HG03139 (cell line): Measurements from ENCODE around the gene ATXN7L1.
"Not testable (repeated sequence)": the region's sequence is repeated elsewhere in the genome, so short reads cannot be mapped to it uniquely, and the experiment has no call there.

Experiments
- ATAC-seq: cut with Tn5 transposase; IDR thresholded peaks from one replicate; pipeline ENCODE4 v1.9.1; 2021; ENCODE audit not compliant: unreplicated experiment

The ATXN7L1 gene

DNA sequence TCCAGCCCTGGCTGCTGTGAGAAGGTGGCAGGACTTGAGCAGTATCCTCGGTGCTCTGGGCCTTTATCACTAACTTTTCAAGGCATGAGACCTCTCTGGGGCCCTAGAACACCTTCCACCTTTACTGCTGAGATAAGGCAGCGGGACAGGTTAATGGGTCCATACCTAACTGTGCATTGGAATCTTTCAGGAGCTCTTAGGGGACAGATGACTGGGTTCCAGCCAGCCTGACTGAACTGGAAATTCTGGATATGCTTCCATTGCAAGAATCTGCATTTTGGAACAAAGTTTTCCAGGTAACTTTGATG lies 73.0 kb downstream of the ATXN7L1 start:
- ATAC-seq, result no peak

DNA sequence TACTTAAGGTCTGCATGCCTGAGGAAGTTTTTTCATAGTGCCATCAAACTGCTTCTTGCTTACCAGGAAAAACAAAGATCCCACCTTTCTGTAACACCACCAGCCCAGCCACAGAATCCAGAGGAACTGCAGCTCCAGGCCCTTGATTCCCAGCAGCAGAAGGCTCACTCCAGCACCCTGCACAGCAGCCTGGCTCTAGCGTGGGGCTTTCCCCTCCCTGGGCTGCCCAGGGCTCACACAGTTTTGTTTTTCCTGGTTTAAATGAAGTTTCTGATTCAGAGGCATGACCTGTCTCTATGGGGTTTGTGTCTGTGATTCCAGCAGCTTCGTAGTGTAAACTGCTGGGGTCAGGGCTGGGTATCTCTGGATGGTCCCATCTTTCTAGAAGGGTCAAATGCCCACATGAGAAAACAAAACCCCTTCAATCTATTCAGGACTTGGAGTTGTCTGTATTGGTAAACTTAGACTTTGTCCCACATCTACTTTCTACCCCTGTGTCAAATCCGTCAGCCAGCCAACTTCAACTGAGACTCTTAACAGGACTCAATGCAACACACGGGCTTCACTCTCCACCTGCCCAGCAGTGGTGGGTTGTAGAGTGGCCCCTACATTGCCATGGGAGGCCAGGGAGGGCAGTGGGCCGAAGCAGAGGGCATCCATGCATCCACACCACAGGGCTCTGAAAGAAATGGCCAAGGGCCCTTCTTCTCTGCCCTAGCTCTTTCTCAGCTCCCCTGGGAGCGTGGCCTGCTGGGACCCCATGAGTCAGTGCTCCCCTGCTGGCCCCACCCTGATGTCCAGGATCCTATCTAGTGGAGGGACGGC lies 73.6 kb downstream of the ATXN7L1 start:
- ATAC-seq, result no peak

DNA sequence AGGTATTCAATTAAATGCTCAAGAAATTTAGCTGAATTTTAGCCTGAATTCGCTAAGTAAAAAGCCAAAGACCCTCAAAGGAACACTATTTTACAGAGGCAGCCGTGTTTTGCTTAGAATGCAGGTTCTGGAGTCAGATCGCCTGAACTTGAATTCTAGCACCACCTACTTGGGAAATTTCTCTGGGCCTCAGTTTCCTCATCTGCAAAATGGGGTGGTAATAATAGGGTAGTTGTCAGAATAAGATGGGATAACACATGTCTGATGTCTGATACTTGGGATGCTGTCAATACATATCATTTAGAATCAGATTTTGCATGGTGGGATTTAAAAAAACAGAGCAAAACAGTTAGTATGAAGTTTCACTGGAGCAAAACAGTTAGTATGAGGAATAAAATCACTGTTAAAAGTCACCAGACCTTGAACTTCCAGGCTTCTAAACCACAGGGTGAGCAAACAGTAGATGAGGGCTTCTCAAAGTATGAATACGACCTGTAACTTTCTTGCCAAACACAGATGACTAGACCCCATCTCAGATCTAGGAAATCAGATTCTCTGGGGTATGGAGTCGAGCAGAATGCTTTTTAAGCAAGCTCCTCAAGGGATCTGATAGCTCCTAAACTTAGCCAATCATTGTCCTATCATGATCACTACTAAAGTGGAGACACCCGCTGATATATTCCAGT lies 75.4 kb downstream of the ATXN7L1 start:
- ATAC-seq, result no peak

DNA sequence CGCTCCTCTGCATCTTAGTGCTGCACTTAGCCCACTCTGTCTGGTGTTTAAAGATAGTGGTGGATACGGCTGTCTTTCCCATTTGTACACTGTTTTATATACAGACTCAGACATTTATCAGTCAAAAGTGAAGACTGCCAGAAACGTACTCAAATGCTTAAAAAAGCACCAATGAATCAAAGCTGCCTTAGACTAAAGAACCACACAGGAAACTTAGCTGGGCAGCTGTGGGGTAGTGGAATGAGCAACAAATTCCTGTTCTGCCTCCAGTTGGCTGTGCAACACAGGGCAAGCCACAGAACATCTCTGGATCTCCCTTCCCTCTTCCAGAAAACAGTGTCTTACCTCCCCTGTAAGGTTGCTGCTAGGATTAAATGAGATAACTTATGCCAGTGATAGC lies 76.0 kb downstream of the ATXN7L1 start:
- ATAC-seq, result no peak

DNA sequence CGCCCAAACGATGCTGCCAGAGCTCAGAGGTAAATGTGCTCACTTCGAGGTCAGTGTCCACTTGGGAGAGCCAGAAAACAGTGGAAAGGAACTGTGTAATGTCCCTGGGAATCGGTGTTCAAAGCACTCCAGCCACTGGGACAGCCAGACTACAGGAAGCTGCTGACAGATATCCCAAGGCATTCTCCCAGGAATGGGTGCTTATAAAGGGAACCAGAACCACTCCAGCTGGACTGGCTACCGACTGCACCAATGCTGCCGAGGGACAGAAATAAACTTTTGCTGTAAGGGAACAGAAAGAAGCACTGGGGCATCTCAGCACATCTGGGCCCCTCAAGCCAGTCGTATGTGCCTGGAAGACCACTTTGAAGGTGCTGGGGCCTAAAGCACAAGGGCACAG lies 76.7 kb downstream of the ATXN7L1 start:
- ATAC-seq, result no peak

DNA sequence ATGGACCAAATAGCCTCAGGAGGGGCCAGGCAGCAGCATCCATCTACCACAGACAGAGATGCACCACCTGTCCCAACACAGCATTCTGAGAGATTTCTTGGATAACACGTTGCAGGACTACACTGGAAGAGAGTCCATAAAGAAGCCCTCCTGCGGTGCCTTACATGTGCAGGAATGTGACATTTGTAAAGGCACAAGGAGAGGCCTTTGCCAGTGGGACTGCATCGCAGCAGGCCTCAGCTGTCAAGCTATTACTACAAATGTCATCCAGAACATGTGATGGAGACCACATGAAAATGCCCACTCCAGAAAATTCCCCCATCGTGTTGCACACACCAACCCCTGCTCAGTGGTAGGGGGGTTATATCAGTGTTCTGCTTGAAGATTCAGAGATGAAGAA lies 77.4 kb downstream of the ATXN7L1 start:
- ATAC-seq, result no peak

DNA sequence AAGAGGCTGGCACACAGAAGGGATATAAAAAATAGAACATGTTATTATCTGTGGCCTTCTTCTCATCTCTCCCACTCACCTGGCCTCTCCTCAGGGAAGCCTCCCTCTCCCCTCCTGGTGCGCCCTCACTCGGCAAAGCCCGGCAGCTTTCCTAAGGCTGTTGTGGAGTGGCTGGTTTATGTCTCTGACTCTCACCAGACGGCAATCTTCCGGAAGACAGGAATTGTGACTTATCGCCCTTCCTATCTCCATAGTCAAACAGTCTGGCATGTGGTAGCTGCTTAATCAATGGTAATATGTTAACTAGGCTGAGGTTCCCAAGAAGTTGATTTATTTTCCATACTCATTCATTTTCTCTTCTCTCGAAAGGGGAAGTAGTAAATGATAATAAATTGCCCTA lies 78.7 kb downstream of the ATXN7L1 start:
- ATAC-seq, result no peak

DNA sequence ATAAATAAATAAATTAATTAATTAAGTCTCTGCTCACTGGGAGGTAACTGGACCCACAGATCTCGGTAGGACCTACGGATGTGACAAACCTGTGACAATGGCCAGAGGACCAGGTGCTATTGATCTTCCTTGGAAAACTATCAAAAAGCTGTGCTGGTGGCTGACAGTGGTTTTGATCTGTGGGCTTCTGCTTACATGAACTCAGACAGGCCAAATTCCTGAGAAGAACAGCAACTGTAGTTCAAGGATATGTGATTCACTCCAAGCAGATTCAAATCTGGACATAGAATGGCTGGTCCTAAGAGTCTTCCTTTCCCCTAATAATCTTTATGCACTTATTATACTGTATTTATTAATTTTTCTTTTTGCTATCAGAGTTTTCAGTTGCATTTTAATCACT lies 80.0 kb downstream of the ATXN7L1 start:
- ATAC-seq, result no peak

DNA sequence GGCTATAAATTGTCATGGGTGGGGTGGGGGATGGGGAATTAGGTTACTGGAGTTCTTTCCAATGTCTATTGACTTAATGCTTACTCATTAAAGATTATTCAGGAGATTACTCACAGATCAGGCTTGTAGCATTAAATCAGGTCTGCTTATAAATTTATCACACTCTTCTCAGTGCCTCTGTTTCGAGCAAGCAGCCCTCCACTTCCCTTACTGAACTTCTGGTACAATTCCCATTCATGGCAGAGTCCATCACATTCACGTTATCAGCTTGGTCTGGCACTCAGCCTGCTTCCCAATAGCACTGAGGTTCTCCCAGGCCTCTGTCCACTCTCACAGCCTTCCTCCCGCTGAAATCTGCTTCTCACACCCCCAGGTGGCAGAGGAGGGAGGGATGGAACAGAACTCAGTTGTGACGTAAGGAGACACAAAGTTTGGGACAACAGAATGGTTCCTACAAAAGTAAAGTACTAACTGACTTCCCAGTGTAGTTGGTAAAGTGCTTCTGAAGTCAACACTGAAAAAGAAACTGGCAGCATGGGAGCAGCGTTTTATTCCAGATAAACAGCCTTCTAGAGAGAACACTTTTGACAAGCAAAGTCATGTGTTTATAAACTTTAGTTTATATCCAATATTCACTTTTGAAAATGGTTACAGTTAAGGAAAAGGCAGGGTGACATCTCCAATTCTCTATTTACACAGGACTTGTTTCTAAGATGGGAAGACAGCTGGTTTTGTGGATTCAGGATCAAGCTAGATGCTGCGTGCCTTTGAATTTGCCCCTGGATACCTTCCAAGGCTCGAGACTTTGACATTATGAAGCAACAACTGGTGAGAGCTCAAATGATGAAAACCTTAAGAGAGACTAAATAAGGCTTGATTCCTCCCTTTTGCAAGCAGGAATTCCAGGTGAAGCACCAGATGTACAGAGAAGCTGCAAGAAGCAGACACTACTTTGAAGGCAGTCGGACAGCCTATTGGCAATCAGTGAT lies 81.4 kb downstream of the ATXN7L1 start:
- no peak for ATAC-seq

DNA sequence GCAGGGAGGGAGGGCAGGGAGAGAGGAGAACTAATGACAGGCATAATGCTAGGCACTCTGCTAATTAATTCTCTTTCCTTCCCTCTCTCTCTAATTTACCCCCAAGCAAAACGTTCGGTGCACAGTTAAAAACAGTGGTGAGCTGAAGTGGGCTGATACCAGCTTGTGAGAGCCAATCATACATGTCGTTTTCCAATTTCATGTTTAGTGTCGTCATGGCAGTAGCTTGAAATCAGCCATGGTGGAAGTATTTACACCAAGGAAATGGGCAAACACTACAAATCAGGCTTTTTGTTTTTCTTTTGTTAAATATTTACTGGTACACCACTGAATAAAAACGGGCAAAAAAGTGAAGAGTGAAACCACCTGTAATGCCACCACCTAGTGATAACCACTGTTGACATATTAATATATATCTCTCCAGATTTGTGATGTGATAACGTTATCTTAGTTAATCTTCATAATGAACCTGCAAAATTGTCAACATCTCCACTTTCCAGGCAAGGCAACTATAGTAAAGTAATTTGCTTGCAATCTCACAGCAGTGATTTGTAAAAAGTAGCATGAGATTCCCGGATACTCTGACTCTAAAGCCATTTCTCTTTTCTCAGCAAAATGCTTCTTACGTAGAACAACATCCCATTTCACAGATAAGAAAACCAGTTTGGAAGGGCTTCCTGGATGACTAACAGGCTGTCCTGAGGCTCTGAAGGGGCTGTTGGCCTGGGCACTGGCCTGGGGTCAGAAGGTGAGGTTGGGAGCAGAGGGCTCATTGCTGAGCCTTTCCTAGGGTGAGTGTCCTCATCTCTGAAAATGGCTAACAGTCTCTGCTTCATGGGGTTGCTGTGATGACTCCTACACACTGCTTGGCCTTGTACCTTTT lies 83.7 kb downstream of the ATXN7L1 start:
- ATAC-seq, result no peak

DNA sequence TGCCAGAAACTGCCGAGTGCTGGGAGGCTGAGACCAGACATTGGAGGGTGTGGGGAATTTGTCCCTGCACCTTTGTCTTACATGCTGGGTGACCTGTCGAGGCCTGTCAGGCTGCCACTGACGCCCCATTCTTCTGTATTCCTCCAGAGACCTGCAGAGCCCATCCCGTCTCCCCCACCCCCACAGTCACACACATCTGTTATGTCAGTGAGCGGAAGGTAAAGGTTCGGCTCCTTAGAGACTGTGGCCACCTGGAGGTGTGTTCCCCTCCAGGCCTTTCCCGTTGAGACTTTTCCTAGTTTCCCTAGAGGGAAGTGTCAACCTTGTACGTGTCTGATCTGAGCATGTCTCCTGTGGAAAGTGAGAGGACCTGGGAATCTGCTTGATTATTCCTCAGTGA lies 84.5 kb downstream of the ATXN7L1 start:
- no peak for ATAC-seq

DNA sequence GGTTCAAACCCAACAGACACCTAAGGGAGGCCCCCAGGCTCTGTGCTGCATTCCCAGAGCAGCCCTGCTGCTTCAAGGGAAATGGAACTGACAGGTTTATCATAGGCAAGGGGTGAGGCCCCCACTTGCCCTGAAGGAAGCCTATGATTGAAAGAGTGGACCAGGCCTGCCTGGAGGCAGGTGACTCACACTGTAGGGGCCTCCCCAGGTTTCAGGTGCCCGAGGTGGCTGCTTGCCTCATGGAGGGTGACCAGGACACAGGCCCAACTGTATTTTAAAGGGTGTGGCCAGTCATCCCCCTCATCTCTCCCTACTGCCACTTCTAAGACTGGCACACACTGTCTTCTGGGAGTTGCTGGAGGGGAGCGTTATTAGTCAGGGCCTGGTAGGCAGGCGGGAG lies 85.4 kb downstream of the ATXN7L1 start:
- no peak for ATAC-seq

DNA sequence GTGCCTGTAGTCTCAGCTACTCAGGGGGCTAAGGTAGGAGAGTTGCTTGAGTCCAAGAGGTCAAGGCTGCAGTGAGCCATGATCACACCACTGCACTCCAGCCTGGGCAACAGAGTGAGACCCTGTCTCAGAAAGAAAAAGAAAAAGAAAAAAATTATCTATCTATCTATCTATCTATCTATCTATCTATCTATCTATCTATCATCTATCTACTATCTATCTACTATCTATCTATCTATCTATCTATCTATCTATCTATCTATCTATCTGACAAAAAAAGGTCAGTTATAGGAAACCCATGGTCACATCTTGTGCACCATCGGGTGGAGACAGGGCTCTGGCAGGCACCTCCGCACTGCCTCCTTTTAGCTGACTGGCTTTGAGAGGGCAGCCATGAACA lies 85.9 kb downstream of the ATXN7L1 start:
- ATAC-seq, result not testable (repeated sequence)

DNA sequence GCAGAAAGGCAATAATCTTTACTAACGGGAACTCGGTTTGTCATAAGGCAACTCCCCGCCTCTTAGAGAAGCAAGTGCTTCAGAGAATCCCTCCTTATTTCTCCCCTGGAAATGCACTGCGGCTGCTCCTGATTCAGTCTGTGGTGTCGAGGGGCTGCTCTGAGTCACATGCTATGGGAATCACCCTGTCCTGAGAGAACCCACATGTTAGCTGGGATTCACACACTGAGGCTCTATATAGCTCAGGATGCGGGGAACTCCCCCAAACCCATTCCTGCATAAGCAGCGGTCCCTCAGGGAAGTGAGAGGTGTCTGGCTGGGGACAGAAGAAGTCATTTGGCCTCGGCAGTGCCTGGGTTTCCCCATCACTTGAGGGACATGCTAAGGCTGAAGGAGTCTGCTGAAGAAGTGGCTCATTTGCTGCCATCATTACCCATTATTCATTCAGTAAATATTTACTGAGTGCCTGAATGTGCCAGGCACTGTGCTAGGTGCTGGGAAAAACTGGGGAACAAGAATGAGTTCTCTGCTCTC lies 87.5 kb downstream of the ATXN7L1 start:
- ATAC-seq, result no peak

DNA sequence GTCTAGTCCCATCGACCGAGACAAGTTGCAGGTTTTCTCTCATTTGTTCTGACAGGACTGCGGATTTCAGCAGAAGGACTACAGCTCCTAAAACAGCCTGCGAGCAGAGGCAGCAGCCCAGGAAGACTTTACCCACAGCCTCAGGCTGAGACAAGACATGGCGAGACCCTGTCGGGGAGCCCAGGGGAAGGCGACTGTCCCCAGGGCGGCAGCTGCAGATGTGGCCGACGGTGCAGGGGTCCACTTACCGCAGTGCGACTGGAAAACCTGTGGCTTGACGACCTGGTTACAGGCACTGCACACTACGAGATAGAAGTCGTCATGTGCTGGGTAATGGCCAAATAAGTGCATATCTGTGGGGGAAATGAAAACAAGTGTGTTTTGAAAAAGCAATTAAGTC lies 88.0 kb downstream of the ATXN7L1 start:
- ATAC-seq, result no peak

DNA sequence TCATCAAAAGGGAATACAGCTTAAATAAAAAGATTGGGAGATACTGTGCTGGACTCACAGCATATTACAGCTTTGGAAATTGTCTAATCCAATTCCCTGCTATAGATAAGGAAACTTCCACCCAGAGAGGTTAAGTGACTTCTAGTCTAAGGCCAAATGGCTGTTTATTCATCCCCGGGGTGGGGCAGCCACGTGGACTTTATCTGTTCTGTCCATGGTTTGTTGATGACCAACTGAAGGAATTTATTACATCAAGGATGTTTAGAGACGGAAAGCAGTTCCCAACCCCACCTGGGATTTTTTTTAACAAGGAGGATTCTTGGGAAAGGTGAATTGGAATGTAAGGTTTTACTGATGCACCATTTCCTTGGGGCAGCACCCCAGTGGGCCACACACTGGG lies 88.6 kb downstream of the ATXN7L1 start:
- ATAC-seq, result no peak

DNA sequence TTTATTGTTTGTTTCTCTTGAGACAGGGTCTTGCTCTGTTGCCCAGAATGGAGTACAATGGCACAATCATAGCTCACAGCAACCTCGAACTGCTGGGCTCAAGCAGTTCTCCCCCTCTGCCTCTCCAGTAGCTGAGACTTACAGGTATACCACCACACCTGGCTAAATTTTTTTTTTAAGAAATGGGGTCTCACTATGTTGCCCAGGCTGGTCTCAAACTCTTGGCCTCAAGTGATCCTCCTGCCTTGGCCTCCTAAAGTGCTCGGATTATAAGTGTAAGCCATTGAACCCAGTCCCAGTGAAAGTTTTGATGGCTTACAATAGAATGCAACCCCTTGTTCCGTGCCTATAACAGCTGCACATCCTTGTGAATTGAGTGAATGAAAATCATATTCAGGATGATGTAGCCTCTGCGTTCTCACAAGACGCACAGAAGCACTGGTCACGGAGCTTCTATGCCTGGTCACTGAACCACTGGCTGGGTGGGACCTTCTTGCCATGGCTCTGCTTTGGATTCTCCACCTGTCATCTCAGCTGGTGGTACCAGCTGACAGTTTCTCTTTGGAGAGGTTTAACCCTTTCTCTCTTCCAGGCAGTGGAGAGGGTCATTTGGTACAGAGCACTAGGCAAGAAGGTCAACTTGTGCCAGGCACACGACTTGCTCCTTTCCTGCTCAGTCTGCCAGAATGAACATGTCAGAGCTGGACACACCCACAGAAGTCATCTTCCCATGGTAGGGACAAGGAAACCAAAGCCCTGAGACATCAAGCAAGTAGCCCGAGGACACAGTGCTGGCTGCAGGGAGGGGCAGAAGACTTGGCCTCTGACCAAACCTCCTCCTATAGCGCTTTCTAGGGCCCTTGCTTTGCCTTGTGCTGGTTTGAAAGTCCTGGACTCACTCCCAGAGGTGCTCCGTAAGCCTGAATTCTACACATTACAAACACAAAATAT lies 89.6 kb downstream of the ATXN7L1 start:
- ATAC-seq, result no peak

DNA sequence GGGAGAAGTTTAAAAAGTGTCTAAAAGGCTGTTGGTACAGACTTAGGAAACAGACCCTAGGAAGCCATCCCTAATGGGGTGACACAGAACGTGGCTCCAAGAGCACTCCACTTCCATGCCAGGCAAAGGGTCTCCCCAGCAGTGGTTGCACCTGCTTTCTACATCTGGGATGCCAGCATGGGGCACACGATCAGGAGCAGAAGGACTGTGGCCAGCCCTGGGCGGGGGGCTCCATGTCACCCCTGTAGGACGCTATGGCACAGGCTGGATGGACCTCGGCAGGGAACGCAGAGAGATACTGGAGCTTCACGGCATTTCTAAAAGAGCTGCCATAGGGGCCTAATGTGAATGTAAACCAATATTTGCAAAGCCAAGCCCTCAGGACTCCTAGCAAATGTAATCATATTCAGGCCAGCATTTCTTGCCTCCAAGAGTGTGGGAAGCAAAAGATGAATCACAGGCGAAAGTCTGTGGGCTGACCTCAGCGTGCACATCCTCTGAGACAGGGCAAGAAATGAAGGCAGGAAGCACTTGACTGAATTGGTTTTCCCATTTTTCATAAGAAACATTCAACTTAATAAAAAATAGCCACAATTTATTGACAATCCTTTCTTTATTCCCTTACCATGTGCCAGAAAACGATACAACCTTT lies 93.9 kb downstream of the ATXN7L1 start:
- no peak for ATAC-seq
